GM11168 (cell line): ENCODE measurements around the gene CEP72.

Experiments used
- in situ Hi-C: fragments of 300-500 bp; cut with MboI; formaldehyde crosslinking; loops from one replicate; pipeline ENCODE4 v1.12.0; 2022; ENCODE audit warnings: low sequenced_read_pairs; ENCODE audit not compliant: unreplicated experiment

Gene CEP72

DNA sequence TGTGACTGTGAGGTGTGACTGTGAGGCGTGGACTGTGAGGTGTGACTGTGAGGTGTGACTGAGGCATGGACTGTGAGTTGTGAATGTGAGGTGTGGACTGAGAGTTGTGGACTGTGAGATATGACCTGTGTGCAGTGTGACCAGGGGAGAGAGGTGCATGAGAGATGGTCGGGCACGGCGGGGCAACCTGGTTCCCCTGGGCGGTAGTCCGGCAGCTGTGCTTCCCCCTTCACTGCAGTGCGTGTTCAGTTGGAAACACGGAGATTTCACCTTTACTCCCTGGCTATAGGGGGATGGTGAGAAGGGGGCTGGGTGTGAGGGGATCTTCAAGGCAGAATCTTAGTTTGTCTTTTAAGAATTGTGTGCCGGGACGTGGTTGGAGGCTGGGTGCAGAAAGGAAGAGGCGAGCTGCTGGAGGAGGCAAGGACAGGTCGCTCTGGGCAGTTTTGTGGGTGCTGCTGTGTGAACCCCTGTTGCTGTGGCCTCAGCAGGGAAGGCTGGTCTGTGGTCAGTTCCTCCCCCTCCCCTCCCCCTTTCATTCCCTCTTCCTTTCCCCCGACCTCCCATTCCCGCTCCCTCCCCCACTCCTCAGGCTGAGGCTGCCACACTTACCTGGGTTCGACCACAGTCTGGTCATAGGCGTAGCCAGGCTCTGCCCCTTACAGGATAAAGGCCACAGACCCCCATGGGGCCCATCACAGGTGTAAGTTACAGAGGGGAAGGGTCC lies 39.3 kb downstream of the CEP72 start:
- in situ Hi-C loops = no loop called here

DNA sequence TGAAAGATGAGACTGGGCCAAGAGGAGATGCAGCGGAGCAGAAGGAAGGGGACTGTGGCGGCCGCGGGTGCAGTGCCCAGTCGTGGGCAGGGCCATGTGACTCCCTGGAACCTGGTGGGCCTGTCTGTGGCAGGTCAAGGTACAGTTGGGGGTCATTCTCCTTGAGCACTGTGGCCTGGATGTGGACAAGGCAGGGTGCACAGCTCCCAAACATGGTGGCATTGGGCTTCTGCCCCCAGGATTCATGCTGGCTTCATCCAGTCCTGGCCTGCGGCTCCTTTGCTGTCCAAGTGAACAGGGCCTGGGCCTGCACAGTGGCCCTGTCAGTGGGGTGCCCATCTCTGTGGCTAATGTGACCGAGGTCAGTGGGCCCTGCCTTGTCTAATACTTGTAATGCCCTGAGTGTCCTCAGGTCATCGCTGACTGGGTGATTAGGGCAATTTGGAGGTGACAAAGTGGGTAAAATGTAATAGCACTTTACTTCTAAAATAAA lies 39.9 kb downstream of the CEP72 start:
- in situ Hi-C loops = no loop called here

DNA sequence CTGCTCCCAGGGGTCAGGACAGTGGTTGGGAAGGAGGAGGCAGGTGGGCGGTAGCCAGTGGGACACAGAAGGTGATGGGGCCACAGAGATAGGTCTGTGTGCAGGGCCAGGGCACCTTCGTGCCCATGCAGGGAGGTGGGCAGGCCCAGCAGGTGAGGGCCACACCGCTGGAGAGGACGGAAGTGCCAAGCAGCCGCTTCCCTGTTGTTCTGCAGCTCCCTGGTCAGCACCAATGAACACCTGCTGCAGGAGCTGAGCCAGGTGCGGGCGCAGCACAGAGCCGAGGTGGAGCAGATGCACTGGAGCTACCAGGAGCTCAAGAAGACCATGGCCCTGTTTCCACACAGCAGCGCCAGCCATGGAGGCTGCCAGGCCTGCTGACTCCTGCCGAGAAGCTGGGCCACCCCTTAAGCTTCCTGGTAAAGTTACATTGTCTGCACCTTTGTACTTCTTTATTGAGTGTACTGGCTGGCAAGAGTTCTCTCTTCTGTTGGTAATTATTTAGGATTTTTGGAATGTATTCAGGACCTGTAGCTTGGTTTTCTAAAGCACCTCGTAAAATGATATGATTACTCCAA lies 40.7 kb downstream of the CEP72 start:
- in situ Hi-C loops = no loop called here

DNA sequence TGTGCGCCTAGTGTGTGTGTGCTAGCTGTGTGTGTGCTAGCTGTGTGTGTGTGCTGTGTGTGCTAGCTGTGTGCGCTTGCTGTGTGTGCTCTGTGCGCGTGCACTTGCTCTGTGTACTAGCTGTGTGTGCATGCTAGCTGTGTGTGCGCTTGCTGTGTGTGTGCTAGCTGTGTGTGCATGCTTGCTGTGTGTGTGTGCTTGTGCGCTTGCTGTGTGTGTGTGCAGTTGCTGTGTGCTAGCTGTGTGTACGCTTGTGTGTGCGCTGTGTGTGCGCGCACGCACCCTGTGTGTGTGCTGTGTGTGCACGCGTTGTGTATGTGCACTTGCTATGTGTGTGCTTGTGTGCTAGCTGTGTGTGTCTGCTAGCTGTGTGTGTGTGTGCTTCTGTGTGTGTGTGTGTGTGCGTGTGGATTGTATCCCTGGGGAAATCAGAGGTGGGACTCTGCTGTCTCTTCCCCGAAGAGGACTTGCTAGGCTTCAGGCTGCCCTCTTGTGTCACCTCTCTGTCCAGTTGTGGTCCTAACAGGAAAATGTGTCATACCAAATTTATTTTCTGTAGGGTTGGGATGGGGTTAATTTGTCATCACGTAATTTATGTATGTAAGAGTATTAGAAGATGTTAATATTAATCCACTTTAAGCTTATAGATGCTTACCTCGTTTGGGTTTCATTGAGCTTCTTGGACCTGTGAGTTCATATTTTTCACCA lies 42.1 kb downstream of the CEP72 start:
- in situ Hi-C loops = no loop called here

DNA sequence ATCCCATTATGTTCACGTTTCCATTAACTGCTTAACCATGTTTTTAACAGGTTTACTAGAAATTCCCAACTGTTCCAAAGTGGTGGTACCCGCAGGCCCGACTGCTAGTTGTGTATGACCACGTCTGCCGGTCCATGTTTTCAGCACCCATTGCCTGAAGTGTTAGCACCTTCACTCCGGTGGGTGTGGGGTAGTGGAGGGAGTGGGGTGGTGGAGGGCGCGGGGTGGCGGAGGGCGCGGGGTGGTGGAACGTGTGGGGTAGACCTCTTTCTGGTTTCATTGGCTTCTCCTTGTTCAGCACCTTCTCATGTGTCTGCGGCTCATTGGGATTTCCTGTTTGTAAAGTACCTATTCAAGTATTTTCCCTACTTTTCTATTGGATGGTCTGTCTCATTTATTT lies 43.3 kb downstream of the CEP72 start:
- in situ Hi-C loops = no loop called here

DNA sequence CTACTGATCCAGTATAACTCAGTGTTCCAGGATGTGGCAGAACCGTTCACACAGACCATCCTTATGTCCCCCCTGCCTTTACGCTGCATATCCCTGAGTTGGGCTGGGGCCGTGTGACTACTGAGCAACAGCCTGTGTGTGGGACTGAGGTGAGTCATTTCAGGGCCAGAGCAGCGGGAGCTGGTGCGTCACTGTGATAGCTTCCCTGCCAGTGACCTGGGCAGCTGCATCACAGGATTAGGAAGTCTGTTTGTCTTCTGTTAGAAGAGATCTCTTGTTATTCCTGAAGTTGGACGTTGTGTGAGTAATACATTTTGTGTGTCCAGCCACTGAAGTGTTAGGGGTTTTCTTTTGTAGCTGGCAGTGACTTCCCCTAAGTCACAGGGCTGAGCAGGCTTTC lies 45.4 kb downstream of the CEP72 start:
- in situ Hi-C loops = no loop called here

DNA sequence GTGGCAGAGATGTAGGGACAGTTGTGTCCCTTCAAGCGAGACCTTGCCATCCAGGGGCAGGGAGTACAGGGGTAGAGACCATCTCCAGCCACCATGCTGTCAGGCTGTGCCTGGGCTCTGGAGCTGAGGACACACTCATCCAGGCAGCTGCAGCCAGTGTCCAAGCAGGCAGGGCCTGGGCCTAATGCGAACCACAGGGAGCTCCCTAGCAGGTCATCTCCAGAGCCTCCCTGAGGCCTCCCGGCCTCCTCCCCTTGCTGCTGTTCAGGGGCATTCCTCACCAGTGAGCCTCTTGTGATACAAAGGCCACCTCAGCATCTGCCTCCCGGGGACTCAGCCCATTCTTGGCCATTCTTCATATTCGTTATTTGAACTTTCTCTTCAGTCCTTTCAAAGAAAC lies 46.0 kb downstream of the CEP72 start:
- in situ Hi-C loops = no loop called here

DNA sequence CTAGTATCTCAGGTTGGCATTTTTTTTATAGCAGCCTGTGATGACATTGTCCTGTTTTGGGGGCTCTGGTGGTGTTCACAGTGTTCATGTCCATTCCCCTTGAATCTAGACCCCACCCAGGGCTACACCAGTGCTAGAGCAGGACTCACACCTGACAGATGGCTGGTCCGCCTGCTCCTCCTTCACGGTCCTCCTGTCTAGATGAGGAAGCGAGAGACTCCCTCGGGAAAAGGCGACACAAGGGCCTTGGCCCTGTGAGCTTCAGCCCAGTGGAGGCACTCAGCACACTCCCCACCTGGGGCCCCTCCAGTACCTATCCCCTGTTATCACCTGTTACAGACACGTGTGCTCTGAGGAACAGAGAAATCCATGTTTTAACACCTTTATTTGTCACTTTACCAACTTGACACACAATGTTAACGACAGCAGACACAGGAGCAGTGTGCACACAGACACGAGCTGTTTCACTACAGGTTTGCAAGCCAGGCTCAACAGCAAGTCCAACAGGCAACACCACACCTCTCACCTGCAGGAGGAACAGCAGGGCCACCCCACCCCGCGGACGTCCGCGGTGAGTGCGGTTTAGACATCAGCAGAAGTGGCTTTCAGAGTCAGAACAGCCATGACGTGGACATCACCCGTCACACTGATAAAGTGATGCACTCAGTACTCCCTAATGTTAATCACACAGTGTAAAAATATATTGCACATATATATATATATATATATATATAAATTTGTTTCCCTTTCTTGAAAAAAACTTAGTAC lies 47.5 kb downstream of the CEP72 start:
- in situ Hi-C loops = no loop called here

DNA sequence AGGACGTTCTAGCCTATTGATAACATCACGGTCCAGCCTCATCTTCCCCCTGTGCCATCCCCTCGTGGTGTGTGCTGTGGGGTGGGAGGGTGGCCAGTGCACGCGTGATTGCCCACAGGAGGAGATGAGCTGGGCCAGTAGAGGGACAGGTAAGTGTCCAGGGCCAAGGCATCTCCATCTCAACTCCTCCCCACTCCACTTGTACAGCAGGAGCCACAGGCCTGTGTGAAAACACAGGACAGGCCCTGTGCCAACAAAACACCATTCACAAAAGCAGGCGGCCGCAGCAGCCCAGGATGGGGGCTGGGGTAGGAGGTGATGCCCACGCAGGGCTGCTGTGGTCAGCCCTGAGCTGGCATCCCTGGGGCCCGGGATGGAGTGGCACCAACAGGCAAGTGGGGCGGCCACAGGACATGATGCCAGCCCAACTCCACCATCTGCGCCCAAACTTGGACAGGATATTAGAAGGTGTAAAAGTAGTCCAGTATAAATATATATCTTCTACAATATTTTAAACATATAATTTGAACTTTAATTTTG lies 48.4 kb downstream of the CEP72 start:
- in situ Hi-C loops = no loop called here

DNA sequence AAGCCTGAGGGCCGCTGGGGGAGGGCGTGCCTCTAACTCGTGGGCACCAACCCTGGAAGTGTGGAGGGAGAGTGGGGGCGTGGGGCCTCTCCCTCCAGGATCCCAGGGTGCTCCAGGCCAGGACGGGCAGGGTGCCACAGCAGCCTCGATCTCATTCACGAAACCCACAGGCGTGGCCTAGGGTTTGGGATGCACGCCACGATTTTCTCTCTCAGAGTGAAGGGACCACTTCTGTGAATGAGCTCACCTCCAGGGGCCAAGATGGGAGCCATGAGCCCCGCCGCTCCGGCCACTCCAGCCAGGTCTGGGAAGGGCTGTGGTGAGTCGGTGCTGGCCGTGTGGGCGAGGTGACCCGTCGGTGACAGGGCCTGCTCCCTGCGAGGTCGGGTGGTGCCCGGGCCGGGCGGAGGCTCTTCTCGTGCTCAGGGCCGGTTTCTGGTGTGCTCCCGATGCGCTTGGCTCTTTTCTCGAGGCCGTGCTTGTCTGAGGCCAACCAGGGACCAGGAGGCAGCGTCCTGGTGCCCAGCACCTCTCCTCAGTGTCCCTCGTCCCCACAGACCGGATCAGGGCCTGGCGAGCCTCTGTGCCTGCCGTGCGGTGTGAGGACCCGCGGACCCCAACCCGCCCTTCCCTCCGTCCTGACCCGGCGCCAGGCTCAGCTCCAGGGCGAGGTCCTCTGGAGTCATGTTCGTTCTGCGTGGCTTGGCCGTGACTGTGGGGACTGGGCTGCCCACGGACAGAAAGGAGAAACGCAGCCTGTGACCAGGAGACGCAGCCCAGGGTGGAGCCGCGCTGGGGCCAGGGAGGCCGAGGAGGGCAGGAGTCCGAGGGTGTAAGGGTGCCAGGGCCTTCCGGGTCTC lies 50.0 kb downstream of the CEP72 start:
- in situ Hi-C loops = no loop called here

DNA sequence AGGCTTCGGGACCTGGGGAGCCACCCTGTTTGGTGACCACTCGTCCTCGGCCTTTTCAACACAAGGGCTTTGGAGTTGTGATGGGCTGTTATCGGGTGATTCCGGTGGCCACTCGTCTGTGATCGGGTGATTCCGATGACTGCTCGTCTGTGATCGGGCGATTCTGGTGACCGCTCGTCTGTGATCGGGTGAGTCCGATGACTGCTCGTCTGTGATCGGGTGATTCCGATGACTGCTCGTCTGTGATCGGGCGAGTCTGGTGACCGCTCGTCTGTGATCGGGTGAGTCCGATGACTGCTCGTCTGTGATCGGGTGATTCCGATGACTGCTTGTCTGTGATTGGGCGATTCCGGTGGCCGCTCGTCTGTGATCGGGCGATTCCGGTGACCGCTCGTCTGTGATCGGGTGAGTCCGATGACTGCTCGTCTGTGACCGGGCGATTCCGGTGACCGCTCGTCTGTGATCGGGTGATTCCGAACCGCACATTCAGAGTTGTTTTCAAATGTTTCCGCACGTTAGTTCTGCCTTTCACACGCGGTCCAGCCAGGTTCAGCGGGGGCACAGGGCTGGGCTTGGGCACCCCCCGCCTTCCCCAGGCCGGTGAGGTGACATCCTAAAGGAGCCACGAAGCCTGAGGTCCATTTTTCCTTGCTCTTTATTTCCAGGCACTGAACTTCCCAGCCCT lies 50.8 kb downstream of the CEP72 start:
- in situ Hi-C loops = no loop called here

DNA sequence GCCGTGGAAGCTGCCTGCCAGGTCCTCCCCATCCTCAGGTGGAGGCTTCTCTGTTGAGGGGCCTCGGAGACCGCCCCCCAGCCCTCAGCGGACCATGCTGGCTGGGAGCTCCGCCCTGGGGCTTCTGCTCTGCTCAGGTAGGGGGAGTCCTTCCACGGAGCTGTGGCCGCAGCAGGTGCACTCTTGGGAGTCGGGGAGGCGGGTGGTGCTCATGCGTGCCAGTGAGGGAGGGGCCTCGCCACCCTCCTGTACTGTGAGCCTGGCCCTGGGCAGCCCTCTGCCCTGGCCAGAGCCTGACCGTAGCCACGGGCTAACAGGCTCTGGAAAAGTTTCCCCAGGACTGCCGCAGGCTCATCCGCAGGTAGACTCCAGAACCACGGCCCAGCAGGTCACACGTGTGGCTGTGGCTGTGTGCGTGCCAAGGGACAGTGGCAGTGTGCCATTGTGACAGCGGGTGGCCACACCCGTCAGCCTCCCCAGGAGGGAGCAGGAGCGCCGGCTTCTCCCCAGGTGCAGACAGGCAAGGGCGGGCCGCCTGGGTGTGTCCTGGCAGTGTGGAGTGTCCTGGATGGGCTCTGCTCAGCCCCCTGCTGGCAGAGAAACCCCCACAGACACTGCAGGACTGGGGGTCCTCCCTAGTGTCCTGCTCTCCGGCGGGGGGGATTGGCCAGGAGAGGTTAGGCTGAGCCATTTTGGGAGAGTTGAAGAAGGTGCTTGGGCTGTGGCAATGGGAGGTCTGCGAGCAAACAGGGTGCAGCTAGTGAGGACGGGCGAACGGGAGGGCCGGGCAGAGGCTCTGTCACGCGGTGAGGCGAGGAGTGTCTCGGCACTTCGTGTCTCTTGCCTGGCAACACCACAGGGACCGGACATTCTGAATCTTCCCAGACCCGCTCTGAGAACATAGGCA lies 51.5 kb downstream of the CEP72 start:
- in situ Hi-C loops = no loop called here

DNA sequence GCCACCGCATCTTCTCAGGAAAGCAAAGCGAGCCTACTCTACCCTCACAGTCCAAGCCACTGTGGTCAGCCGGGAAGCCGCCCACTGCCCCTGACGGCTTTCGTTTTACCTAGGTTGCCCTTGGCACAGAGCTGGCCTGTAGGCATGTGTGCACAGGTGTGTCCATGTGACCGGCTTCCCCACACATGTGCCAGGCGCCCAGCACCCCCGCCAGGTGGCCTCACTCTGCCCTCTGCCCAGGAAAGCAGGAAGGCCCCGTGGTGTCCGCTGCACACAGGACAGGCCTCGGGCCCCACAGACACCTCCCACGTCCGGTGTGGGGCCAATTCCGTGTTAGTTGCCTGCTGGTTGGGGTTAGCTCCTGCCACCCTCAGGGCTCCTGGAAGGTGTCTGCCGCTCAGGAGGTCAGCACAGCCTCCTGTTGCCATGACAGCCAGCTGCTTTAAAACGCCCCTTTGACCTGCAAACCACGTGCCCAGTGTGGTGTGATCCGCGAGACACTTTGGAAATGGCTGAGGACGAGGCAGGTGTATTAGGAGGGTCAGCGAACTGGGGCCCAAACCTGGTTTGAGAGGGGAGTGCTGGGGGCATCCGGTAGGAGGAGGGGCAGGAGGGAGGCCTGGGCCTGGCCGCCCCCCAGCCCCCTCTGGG lies 52.3 kb downstream of the CEP72 start:
- in situ Hi-C loops = no loop called here

DNA sequence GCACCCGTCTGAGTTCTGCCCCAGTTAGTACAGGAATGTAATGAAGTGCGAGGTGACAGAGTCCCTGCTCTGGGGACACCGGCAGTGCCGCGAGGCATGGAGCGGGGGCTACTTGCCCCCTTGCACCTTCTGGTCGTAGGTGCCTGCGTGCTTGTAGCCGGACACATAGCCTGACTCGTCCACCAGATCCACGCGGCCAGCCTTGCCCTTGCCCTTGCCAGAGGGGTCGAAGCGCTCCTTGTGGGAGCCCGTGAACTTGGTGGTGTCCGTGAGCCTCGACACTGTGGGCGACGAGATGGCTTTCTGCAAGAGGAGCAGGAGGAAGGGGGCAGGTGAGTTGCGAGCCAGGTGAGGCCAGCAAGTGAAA lies 52.8 kb downstream of the CEP72 start:
- in situ Hi-C loops = no loop called here

DNA sequence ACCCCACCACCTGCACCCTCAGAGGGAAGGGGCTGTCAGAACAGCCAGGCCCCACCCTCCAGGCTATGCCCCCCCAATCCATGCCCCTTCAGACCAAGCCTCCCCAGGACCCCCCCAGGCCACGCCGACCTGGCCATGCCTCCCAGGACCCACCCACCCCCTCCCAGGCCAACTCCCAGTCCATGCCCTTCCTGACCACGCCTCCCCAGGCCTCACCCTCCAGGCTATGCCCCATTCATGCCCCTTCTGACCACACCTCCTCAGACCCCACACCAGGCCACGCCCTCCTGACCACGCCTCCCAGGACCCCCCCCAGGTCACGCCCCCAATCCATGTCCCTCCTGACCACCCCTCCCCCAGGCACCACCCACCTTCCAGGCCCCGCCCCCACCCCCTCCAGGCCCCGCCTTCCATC lies 53.4 kb downstream of the CEP72 start:
- in situ Hi-C loops = no loop called here

DNA sequence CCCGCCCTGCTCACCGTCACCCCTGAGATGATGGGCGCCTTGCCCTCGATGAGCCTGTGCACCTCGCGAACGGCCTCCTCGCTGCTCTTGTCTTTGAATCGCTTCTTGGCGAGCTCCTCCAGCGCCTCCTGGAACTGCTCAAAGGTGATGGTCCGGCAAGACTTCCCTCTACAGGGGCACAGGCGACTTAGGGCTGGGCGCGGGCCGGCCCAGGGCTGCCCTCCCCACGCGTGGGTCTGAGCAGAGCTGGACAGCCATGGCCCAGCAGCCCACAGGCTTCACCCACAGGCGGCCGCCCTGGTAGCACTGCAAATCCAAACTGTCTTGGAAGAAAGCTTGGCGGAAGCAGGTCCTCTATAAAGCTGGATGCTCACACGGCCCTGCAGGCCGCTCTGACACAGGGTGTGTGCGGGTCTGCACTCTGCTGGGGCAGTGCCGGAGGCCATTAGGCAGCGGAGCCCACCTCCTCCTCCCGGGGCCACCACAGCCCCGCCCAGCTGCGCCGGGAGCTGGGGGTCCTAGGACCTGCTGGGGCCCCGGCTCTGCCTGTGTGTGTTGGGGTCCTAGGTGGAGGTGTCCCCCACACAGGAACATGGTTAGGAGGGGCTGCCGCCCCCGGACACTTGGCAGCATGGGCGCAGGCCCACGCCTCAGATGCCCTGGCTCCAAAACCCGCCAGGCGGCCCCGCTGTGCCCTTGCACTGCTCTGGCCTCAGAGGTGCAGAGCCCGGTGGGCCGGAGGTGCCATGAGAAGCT lies 54.0 kb downstream of the CEP72 start:
- in situ Hi-C loops = no loop called here
